HCT116 (cell line): ENCODE results near the gene FGF19. TPM values are rescaled to one million over a fixed set of nuclear protein-coding genes. Genes with fewer than 3 reads are reported as not detected.

Experiments
- ATAC-seq: fragments of 200-7000 bp; cut with Tn5 transposase; 2 replicates; pipeline ENCODE4 v1.9.1; 2020; ENCODE audit warnings: mild to moderate bottlenecking, moderate library complexity
- BruUV-seq: library from RNA; stranded (reverse); fragments of 400-500 nt; replicated peaks from 2 replicates; lab custom pipeline; 2021; lab: Mats Ljungman, UMichigan
- CTCF ChIA-PET: fragments of 300-600 bp; sonication (Branson Sonifier 250); formaldehyde crosslinking; loops from one replicate; lab custom pipeline; 2021; ENCODE audit warnings: antibody characterized with exemption; lab: Charles Lee
- POLR2A ChIA-PET: fragments of 300-600, 350-600 bp; sonication (Branson Sonifier 250); formaldehyde crosslinking; loops from one replicate; lab custom pipeline; 2021; ENCODE audit warnings: antibody characterized with exemption; lab: Charles Lee
- RAD21 ChIA-PET, 2 experiments: fragments of 300-600 bp; sonication (Branson Sonifier 250); formaldehyde crosslinking; loops; one replicate each; lab custom pipeline; 2023; ENCODE audit warnings: low total read pairs in 2 of 2; ENCODE audit not compliant: uncharacterized antibody in 2 of 2, unreplicated experiment in 2 of 2, low non-redundant PET in 1 of 2; lab: Charles Lee
- DNase-seq: peaks from one replicate; pipeline ENCODE4 v3.0.0-alpha.2; 2010; ENCODE audit warnings: low read depth, low spot score
- H2AFZ ChIP-seq: fragments of 200-600 bp; shearing (Covaris generic), sonication (generic); 2 replicates; pipeline ENCODE4 v1.6.1; 2017; ENCODE audit warnings: low read depth, mixed run types, mixed read lengths, antibody characterized with exemption, low read length; ENCODE audit not compliant: poor library complexity, severe bottlenecking
- H3K27ac ChIP-seq: 2 replicates; pipeline ENCODE4 v1.5.1; 2012; ENCODE audit warnings: low read depth, low read length
- H3K27me3 ChIP-seq: fragments of 200-600 bp; sonication (generic); 2 replicates; pipeline ENCODE4 v1.6.1; 2016; ENCODE audit warnings: mixed run types, low read length, mixed read lengths; ENCODE audit not compliant: insufficient read depth
- H3K36me3 ChIP-seq, 2 experiments: fragments of 200-500 bp in 1 of 2; fragments of 200-600 bp in 1 of 2; sonication (Bioruptor generic) in 1 of 2; sonication (generic) in 1 of 2; 2 replicates each; pipeline versions ENCODE4 v1.5.1 to v1.6.1; 2014 to 2016; ENCODE audit warnings: low read length in 2 of 2, inconsistent platforms in 1 of 2, mixed read lengths in 1 of 2, mixed run types in 1 of 2; ENCODE audit not compliant: insufficient read depth in 2 of 2, control insufficient read depth in 1 of 2
- H3K4me1 ChIP-seq, 2 experiments: fragments of 200-600 bp in 1 of 2; sonication (generic) in 1 of 2; 2 replicates each; pipeline versions ENCODE4 v1.5.1 to v1.6.1; 2012 to 2017; ENCODE audit warnings: low read length in 2 of 2, inconsistent platforms in 1 of 2, mild to moderate bottlenecking in 1 of 2, mixed read lengths in 1 of 2, mixed run types in 1 of 2, moderate library complexity in 1 of 2; ENCODE audit not compliant: insufficient read depth in 2 of 2, control insufficient read depth in 1 of 2
- H3K4me2 ChIP-seq: fragments of 200-600 bp; sonication (generic); 2 replicates; pipeline ENCODE4 v1.6.1; 2017; ENCODE audit warnings: mixed run types, low read length, mixed read lengths
- H3K4me3 ChIP-seq, 2 experiments: fragments of 200-600 bp in 1 of 2; sonication (generic) in 1 of 2; replicated peaks in 1 of 2; 2 replicates each; pipeline ENCODE4 v1.5.1; 2011 to 2016; ENCODE audit warnings: low read length in 2 of 2, control low read depth in 1 of 2, low read depth in 1 of 2, mild to moderate bottlenecking in 1 of 2, mixed read lengths in 1 of 2, mixed run types in 1 of 2
- H3K79me2 ChIP-seq: fragments of 200-600 bp; sonication (generic); 2 replicates; pipeline ENCODE4 v1.6.1; 2017; ENCODE audit warnings: mild to moderate bottlenecking, mixed run types, low read length, moderate library complexity, mixed read lengths; ENCODE audit not compliant: insufficient read depth
- H3K9ac ChIP-seq: fragments of 200-600 bp; sonication (generic); 2 replicates; pipeline ENCODE4 v1.6.1; 2016; ENCODE audit warnings: low read length, mixed read lengths
- H3K9me2 ChIP-seq: fragments of 200-600 bp; sonication (generic), shearing (Covaris generic); 2 replicates; pipeline ENCODE4 v1.6.1; 2017; ENCODE audit warnings: mixed run types, mild to moderate bottlenecking, moderate library complexity; ENCODE audit not compliant: insufficient read depth
- H3K9me3 ChIP-seq, 2 experiments: fragments of 200-500 bp in 1 of 2; fragments of 200-600 bp in 1 of 2; sonication (Bioruptor generic) in 1 of 2; sonication (generic) in 1 of 2; 2 replicates each; pipeline ENCODE4 v1.6.1; 2014 to 2017; ENCODE audit warnings: low read length in 2 of 2, mixed read lengths in 2 of 2, inconsistent platforms in 1 of 2, low read depth in 1 of 2, mild to moderate bottlenecking in 1 of 2, mixed run types in 1 of 2, moderate library complexity in 1 of 2; ENCODE audit not compliant: control insufficient read depth in 1 of 2, insufficient read depth in 1 of 2
- H4K20me1 ChIP-seq: fragments of 200-600 bp; sonication (generic), shearing (Covaris generic); 2 replicates; pipeline ENCODE4 v1.6.1; 2017; ENCODE audit warnings: mixed run types, mild to moderate bottlenecking, moderate library complexity; ENCODE audit not compliant: insufficient read depth
- CBX3 ChIP-seq: IDR thresholded peaks from 2 replicates; pipeline ENCODE4 v1.6.1; 2012; ENCODE audit warnings: low read depth
- EGR1 ChIP-seq: IDR thresholded peaks from 2 replicates; pipeline ENCODE4 v1.6.1; 2012; ENCODE audit warnings: low read depth
- EZH2 ChIP-seq: fragments of 200-600 bp; sonication (generic); IDR thresholded peaks from 2 replicates; pipeline ENCODE4 v1.6.1; 2017; ENCODE audit warnings: antibody characterized with exemption, mixed run types
- EZH2phosphoT487 ChIP-seq: fragments of 200-600 bp; IDR thresholded peaks from 2 replicates; pipeline ENCODE4 v1.6.1; 2018; ENCODE audit warnings: antibody characterized with exemption, borderline replicate concordance
- POLR2AphosphoS5 ChIP-seq: IDR thresholded peaks from 2 replicates; pipeline ENCODE4 v1.6.1; 2011; ENCODE audit warnings: mild to moderate bottlenecking, low read depth, low read length, moderate library complexity
- RAD21 ChIP-seq: IDR thresholded peaks from 2 replicates; pipeline ENCODE4 v1.6.1; 2012; ENCODE audit warnings: low read depth, mild to moderate bottlenecking
- SIN3A ChIP-seq: IDR thresholded peaks from 2 replicates; pipeline ENCODE4 v1.6.1; 2012; ENCODE audit warnings: low read depth
- SRF ChIP-seq: IDR thresholded peaks from 2 replicates; pipeline ENCODE4 v1.6.1; 2012; ENCODE audit warnings: low read depth
- TCF7L2 ChIP-seq: IDR thresholded peaks from 2 replicates; pipeline ENCODE4 v1.7.0; 2011; ENCODE audit warnings: borderline replicate concordance, inconsistent platforms; ENCODE audit not compliant: insufficient read depth, insufficient read length; ENCODE audit errors: extremely low read depth
- intact Hi-C: fragments of 100-400 bp; cut with micrococcal nuclease; formaldehyde crosslinking; loops from 2 replicates; pipeline ENCODE4 v1.10.0; 2022
- total RNA-seq: library from RNA; stranded (reverse); gene quantifications from one replicate; pipeline ENCODE4 v1.2.1, GENCODE V29; 2021; ENCODE audit not compliant: unreplicated experiment
- TF ChIP-seq, protein P1 (sequence below): IDR thresholded peaks from 2 replicates; pipeline ENCODE4 v1.6.1; 2011; ENCODE audit warnings: mild to moderate bottlenecking, low read length, moderate library complexity; ENCODE audit not compliant: insufficient replicate concordance; ENCODE audit errors: extremely low read depth

Gene FGF19
- total RNA-seq, 1 experiment from 2014 or later = 37.5 TPM

GRCh38 chr11:69674886-69675714, 28.7 kb downstream of the FGF19 start, which contains the start of gene LTO1 (continued):
- TF ChIP-seq, protein P1, sequence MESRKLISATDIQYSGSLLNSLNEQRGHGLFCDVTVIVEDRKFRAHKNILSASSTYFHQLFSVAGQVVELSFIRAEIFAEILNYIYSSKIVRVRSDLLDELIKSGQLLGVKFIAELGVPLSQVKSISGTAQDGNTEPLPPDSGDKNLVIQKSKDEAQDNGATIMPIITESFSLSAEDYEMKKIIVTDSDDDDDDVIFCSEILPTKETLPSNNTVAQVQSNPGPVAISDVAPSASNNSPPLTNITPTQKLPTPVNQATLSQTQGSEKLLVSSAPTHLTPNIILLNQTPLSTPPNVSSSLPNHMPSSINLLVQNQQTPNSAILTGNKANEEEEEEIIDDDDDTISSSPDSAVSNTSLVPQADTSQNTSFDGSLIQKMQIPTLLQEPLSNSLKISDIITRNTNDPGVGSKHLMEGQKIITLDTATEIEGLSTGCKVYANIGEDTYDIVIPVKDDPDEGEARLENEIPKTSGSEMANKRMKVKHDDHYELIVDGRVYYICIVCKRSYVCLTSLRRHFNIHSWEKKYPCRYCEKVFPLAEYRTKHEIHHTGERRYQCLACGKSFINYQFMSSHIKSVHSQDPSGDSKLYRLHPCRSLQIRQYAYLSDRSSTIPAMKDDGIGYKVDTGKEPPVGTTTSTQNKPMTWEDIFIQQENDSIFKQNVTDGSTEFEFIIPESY = peak; percentile 78
- no peak for TF ChIP-seq EZH2
- no peak for TF ChIP-seq RAD21

DNA sequence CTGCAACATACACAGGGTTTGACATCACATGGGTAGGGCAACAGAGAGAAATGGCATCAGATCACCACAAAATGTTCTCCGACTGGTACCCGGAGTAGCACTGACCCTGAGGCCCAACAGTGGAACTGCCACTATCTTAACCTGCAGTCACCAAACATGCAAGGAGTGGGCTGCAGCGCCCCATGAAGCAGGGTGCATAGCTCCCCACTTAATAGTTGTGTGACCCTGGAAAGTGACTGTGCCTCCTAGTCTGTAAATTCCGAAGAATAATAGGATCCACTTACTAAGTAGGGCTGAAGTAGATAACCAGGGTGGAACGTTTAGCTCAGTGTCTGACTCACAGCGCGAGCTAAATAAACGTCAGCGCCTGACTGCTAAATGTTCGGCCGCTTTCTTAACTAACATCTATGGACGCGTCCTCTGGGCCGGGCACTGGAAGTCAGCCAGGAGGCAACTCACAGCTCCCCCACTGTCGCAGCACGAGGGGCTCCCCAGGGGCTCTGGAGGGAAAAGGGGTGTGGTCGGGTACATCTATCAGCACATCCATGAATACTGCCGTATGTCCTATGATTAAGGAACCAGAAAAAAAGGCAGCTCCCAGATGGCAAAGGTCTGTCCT, 29.4 kb downstream of the FGF19 start:
- peak overlapping the region; percentile 82 for H3K27ac ChIP-seq
- DNase-seq (no peak), ATAC-seq (peak; percentile 1; the same call in 1 of the 2 replicates)
- ChIA-PET CTCF (interaction anchor here (1.2 to 2.3 kb wide), 3 partner anchors 9 to 572 kb away, joined by 3 to 9 read pairs (median 5); no protein-coding TSS in a partner anchor), POLR2A (interaction anchor here (1.3 to 1.6 kb wide), 2 partner anchors 21 to 378 kb away, joined by 3 to 6 read pairs; no protein-coding TSS in a partner anchor), RAD21 (interaction anchor here in 1 of 2 experiments (1.2 kb wide), 1 partner anchor 382 kb away, joined by 3 read pairs; no protein-coding TSS in a partner anchor)
- peak overlapping the region; percentile 90 for H3K4me2 ChIP-seq
- H3K4me3 ChIP-seq = peak overlapping the region; percentile 95 to 98
- BruUV-seq = TSS peak; percentile 51
- H3K27me3 ChIP-seq = no peaks in the 10 kb centered on the region
- peak overlapping the region; percentile 91 for H3K9ac ChIP-seq
- no peaks in the 10 kb centered on the region for H4K20me1 ChIP-seq
- intact Hi-C loops = loop anchor here (10.0 kb wide), 1 partner anchor 380 kb away; the partner anchor contains the start of gene MYEOV
- TF ChIP-seq TCF7L2 = no peak
- no peak for TF ChIP-seq EGR1
- TF ChIP-seq SRF = no peak
- no peak for TF ChIP-seq POLR2AphosphoS5
- no peak for TF ChIP-seq CBX3
- no peak for TF ChIP-seq EZH2phosphoT487
- no peak for TF ChIP-seq SIN3A
- TF ChIP-seq EZH2 = no peak
- no peaks in the 10 kb centered on the region for H3K9me3 ChIP-seq
- no peaks in the 10 kb centered on the region for H3K9me2 ChIP-seq
- H3K36me3 ChIP-seq = peaks cover 9 to 23% of the 10 kb centered on the region in 2 experiments; a peak in 2 of 4 replicates
- H3K79me2 ChIP-seq = peaks cover 28% of the 10 kb centered on the region
- peaks cover 10 to 38% of the 10 kb centered on the region in 2 experiments; a peak in 3 of 4 replicates for H3K4me1 ChIP-seq
- no peak overlapping the region for H2AFZ ChIP-seq
